NT2/D1 (cell line): ENCODE data around the gene CFAP410.

Experiments
- SUZ12 ChIP-seq: IDR thresholded peaks from 2 replicates; pipeline ENCODE4 v1.6.1; 2011; ENCODE audit not compliant: insufficient read length, insufficient read depth; ENCODE audit errors: extremely low read depth
- YY1 ChIP-seq: IDR thresholded peaks from 2 replicates; pipeline ENCODE4 v1.6.1; 2011; ENCODE audit not compliant: insufficient read length, insufficient read depth
- ZNF274 ChIP-seq: IDR thresholded peaks from 2 replicates; pipeline ENCODE4 v1.6.1; 2011; ENCODE audit warnings: mild to moderate bottlenecking, low read depth, low read length

DNA sequence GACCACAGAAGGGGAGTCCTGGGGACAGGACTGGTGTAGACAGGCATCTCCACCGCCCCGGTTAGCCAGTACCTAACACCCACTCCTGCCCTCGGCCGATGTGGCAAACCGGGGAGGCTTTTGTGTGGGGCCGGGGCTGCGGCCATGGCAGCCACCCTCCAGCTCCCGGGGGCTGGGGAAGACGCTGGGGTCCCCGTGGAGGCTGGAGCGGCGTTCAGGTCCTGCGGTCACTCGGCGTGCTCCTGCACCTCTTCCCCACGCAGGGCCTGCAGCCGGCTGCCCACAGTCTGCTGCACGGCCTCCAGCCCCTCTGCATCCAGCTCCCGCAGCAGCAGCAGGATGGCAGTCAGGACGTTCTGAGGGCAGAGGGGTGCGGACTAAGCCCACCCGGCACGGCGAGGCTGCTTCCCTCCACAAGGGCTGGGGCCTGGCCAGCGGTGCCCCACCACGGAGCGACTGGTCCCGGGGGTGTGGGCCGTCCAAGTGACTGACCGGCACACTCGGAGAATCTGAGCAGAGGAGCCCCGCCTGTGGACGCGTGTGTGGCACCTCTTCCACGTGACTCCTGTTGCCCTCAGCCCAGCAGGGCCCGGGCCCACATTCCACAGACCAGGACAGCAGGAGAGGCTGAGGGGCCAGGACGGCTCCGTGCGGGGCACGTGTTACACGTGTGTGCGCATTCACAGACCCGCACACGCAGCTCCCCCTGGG, 9.1 kb downstream of the CFAP410 start:
- no peak for TF ChIP-seq ZNF274
- TF ChIP-seq SUZ12 = no peak
- no peak for TF ChIP-seq YY1
